Nephron progenitor cell (in vitro differentiated cells): ENCODE results near the gene ST6GAL1.

Experiments used
- DNase-seq: peaks from one replicate; pipeline ENCODE4 v3.0.0; 2021
- H3K27ac Mint-ChIP-seq: 2 replicates; pipeline ENCODE4 v1.8.0; 2021; ENCODE audit warnings: mild to moderate bottlenecking, moderate library complexity, mixed read lengths
- H3K27me3 Mint-ChIP-seq: 2 replicates; pipeline ENCODE4 v1.8.0; 2021; ENCODE audit warnings: mild to moderate bottlenecking, low read depth, mixed read lengths; ENCODE audit not compliant: poor library complexity
- H3K36me3 Mint-ChIP-seq: 2 replicates; pipeline ENCODE4 v1.8.0; 2021; ENCODE audit warnings: low read depth, mixed read lengths
- H3K4me1 Mint-ChIP-seq: 2 replicates; pipeline ENCODE4 v1.8.0; 2021; ENCODE audit warnings: mixed read lengths
- H3K4me3 Mint-ChIP-seq: 2 replicates; pipeline ENCODE4 v1.8.0; 2021; ENCODE audit warnings: mild to moderate bottlenecking, moderate library complexity, mixed read lengths
- H3K9me3 Mint-ChIP-seq: 2 replicates; pipeline ENCODE4 v1.8.0; 2021; ENCODE audit warnings: mild to moderate bottlenecking, moderate library complexity, mixed read lengths
- CTCF ChIP-seq: fragments of 200-600 bp; sonication (generic); IDR thresholded peaks from 2 replicates; pipeline ENCODE4 v1.5.0; 2021; ENCODE audit warnings: antibody characterized with exemption

ST6GAL1 gene

GRCh38 chr3:187025656-187026316 is 95.5 kb downstream of the ST6GAL1 start:
- Mint-ChIP-seq H3K36me3 (peaks cover 56% of the 10 kb centered on the region), H3K9me3 (peaks cover 3% of the 10 kb centered on the region), H3K27ac (peak overlapping the region; percentile 94), H3K4me1 (peaks cover 28% of the 10 kb centered on the region), H3K4me3 (no peak overlapping the region), H3K27me3 (peaks cover 4% of the 10 kb centered on the region)
- TF ChIP-seq CTCF = no peak
- no peak for DNase-seq

- peaks cover 60% of the 10 kb centered on the region for H3K36me3 Mint-ChIP-seq
- no peak for DNase-seq
- H3K4me1 Mint-ChIP-seq = peaks cover 27% of the 10 kb centered on the region
- H3K4me3 Mint-ChIP-seq = no peak overlapping the region
- peaks cover 4% of the 10 kb centered on the region for H3K27me3 Mint-ChIP-seq
- no peak for TF ChIP-seq CTCF
- H3K27ac Mint-ChIP-seq = peak overlapping the region; percentile 89
- H3K9me3 Mint-ChIP-seq = peaks cover 3% of the 10 kb centered on the region
Observed at GRCh38 chr3:187026317-187026670, 96.0 kb downstream of the ST6GAL1 start.

- Mint-ChIP-seq H3K9me3 (peaks cover 12% of the 10 kb centered on the region), H3K4me1 (peaks cover 27% of the 10 kb centered on the region), H3K36me3 (peaks cover 61% of the 10 kb centered on the region), H3K27me3 (peaks cover 4% of the 10 kb centered on the region), H3K4me3 (no peak overlapping the region), H3K27ac (peak overlapping the region; percentile 60)
- no peak for TF ChIP-seq CTCF
- no peak for DNase-seq
Observed at GRCh38 chr3:187027531-187028278, 97.4 kb downstream of the ST6GAL1 start.

GRCh38 chr3:187031934-187032333 is 101.6 kb downstream of the ST6GAL1 start:
- H3K9me3 Mint-ChIP-seq = peaks cover 39% of the 10 kb centered on the region
- H3K27me3 Mint-ChIP-seq = no peaks in the 10 kb centered on the region
- H3K27ac Mint-ChIP-seq = peak overlapping the region; percentile 1
- peaks cover 85% of the 10 kb centered on the region for H3K36me3 Mint-ChIP-seq
- DNase-seq = no peak
- no peak for TF ChIP-seq CTCF
- peaks cover 5% of the 10 kb centered on the region for H3K4me1 Mint-ChIP-seq
- no peak overlapping the region for H3K4me3 Mint-ChIP-seq

GRCh38 chr3:187036394-187036793 is 106.1 kb downstream of the ST6GAL1 start:
- no peak for DNase-seq
- no peak overlapping the region for H3K4me3 Mint-ChIP-seq
- H3K4me1 Mint-ChIP-seq = no peaks in the 10 kb centered on the region
- peaks cover 85% of the 10 kb centered on the region for H3K36me3 Mint-ChIP-seq
- H3K9me3 Mint-ChIP-seq = peaks cover 39% of the 10 kb centered on the region
- TF ChIP-seq CTCF = no peak
- H3K27ac Mint-ChIP-seq = no peak overlapping the region
- no peaks in the 10 kb centered on the region for H3K27me3 Mint-ChIP-seq
